Activated CD4-positive, alpha-beta memory T cell treated with anti-CD3 and anti-CD28 coated beads, Interleukin-2, amount 10 ng/mL, durations not matched to agents 7 days and 5 days (primary cell): Measurements from ENCODE around the gene CELF6. TPM values are rescaled to one million over a fixed set of nuclear protein-coding genes. Genes with fewer than 3 reads are reported as not detected.
A peak's percentile ranks its signal among the peaks of the same experiment; 100 is the strongest.

ENCODE experiments used
- CTCF ChIA-PET: fragments of 350-600 bp; sonication (Branson Sonifier 250); formaldehyde crosslinking; loops from one replicate; lab custom pipeline; 2021; ENCODE audit warnings: antibody characterized with exemption, inconsistent platforms; lab: Charles Lee
- POLR2A ChIA-PET: fragments of 350-600 bp; sonication (Branson Sonifier 250); formaldehyde crosslinking; loops from one replicate; lab custom pipeline; 2021; ENCODE audit warnings: antibody characterized with exemption; lab: Charles Lee
- DNase-seq: peaks from one replicate; pipeline ENCODE4 v3.0.0-alpha.2; 2020
- H3K27ac Mint-ChIP-seq: one replicate; pipeline ENCODE4 v1.8.0; 2021; ENCODE audit warnings: mild to moderate bottlenecking, mixed read lengths
- H3K27me3 Mint-ChIP-seq: one replicate; pipeline ENCODE4 v1.8.0; 2021; ENCODE audit warnings: mixed read lengths
- H3K36me3 Mint-ChIP-seq: one replicate; pipeline ENCODE4 v1.8.0; 2021; ENCODE audit warnings: low read depth, mixed read lengths
- H3K4me1 Mint-ChIP-seq: one replicate; pipeline ENCODE4 v1.8.0; 2021; ENCODE audit warnings: mixed read lengths
- H3K4me3 Mint-ChIP-seq: one replicate; pipeline ENCODE4 v1.8.0; 2021; ENCODE audit warnings: mild to moderate bottlenecking, mixed read lengths
- H3K9me3 Mint-ChIP-seq: one replicate; pipeline ENCODE4 v1.8.0; 2021; ENCODE audit warnings: mixed read lengths
- total RNA-seq, 2 experiments: library from RNA; stranded (reverse); gene quantifications; one replicate each; pipeline ENCODE4 v1.2.3, GENCODE V29; 2021

Gene CELF6
- total RNA-seq, 2 experiments from 2014 or later = 0.18 to 0.58 TPM

DNA sequence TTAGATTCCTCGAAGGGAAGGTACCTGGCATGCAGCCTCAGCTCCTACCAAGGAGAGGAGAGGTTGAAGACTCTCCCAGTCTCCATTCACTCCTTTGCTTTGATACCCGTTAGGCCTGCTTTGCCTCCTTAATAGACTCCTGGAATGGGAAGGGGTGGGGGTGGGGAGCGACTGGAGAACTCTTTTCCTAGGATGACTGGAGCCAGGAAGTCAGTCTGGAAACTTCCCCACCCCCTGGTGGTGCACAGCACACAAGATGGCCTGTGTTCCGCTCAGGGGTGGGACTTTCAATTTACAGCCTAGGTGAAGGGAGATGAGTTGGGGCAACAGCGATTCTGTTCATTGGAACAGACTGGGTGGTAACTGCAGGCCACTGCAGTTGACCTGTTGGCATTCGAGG lies 21.4 kb upstream of the CELF6 start:
- Mint-ChIP-seq H3K4me3 (no peak overlapping the region), H3K27ac (no peak overlapping the region), H3K9me3 (no peaks in the 10 kb centered on the region), H3K27me3 (no peaks in the 10 kb centered on the region), H3K36me3 (peaks cover 9% of the 10 kb centered on the region), H3K4me1 (no peaks in the 10 kb centered on the region)
- ChIA-PET POLR2A (no interaction called here), CTCF (interaction anchor here (1.9 kb wide), 1 partner anchor 29 kb away, joined by 8 read pairs; no protein-coding TSS in a partner anchor)
- no peak for DNase-seq

DNA sequence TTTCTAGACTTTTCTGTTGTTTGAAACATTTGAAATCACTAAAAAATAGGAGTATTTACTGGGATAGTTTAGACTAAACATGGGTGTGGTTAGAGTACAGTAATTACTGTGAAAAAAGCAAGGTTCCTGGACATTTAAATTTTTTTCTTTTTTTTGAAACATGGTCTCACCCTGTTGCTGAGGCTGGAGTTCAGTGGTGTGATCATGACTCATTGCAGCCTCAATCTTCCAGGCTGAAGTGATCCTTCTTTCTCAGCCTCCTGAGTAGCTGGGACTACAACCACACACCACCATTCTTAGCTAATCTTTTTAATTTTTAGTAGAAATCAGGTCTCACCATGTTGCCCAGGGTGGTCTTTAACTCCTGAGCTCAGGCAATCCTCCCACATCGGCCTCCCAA lies 20.4 kb upstream of the CELF6 start:
- no peaks in the 10 kb centered on the region for H3K9me3 Mint-ChIP-seq
- H3K36me3 Mint-ChIP-seq = peaks cover 3% of the 10 kb centered on the region
- ChIA-PET POLR2A (no interaction called here), CTCF (interaction anchor here (1.5 to 1.9 kb wide), 2 partner anchors 26 to 28 kb away, joined by 3 to 8 read pairs; no protein-coding TSS in a partner anchor)
- no peak overlapping the region for H3K4me3 Mint-ChIP-seq
- no peaks in the 10 kb centered on the region for H3K27me3 Mint-ChIP-seq
- no peak overlapping the region for H3K27ac Mint-ChIP-seq
- no peaks in the 10 kb centered on the region for H3K4me1 Mint-ChIP-seq
- DNase-seq = no peak

DNA sequence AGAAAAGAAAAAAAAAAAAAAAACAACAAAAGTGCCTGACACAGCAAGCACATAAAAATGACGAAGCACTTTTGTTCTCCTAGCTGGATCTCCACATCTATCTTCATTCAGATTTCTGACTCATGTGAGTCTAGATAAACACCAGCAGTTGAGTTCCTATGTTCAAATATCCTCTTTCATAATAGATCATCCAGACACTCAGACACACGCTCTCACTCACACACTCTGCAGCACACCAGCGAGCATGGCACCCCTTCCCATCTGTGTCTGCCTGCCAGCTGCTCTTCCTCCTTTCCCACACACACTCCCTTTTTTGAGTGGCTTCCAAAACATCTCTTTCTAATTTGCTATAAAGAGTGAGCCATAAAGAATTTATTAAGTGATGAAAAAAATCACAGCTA lies 19.8 kb upstream of the CELF6 start:
- POLR2A ChIA-PET = no interaction called here
- H3K4me1 Mint-ChIP-seq = no peaks in the 10 kb centered on the region
- no peaks in the 10 kb centered on the region for H3K36me3 Mint-ChIP-seq
- no peak overlapping the region for H3K4me3 Mint-ChIP-seq
- H3K27me3 Mint-ChIP-seq = no peaks in the 10 kb centered on the region
- CTCF ChIA-PET = interaction anchor here (1.5 to 1.9 kb wide), 2 partner anchors 26 to 27 kb away, joined by 3 to 8 read pairs; no protein-coding TSS in a partner anchor
- H3K9me3 Mint-ChIP-seq = no peaks in the 10 kb centered on the region
- no peak for DNase-seq
- no peak overlapping the region for H3K27ac Mint-ChIP-seq

DNA sequence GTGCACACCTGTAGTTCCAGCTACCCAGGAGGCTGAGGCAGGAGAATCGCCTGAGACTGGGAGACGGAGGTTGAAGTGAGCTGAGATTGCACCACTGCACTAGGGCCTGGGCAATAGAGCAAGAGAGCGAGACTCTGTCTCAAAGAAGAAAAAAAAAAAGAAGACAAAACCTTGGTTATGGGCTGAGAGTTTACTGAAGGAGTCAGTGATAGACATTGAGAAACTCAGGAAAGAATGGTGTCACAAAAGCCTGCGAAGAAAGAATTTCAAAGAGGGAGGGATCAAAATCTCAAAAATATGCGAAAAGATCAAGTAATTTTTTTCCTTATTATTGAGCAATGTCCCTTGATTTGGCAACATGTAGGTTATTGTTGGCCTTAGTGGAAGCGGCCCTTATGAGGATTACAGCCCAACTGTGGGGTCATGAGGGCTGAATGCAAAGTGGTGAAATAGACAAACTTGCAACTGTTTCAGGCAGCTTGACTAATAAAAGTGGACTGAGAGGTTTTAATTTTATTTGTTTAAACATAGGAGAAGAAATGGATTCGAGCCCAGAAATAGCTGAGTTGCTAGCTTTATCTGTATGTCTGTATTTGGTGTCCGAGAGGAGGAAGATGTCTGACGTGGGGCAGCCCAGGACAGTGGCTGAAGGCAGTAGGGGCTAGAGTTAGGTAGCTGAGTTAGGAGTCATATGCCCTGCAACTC lies 18.8 kb upstream of the CELF6 start:
- CTCF ChIA-PET = interaction anchor here (0.9 to 1.5 kb wide), 3 partner anchors 25 to 112 kb away, joined by 3 to 5 read pairs (median 3); no protein-coding TSS in a partner anchor
- no peak overlapping the region for H3K27ac Mint-ChIP-seq

DNA sequence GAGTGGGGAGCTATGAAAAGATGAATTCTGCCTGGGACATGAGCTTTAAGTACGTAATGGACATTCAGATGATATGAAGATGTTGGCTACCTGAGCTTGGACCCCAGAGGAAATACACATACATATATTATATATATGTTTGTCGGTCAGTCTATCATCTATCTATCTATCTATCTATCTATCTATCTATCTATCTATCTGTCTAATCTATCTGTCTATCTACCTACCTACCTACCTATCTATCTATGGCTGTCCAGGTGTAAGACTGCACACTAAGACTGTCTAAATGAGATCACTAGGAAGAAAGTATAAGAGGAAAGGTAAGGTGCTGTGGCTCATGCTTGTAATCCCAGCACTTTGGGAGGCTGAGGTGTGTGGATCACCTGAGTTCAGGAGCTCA lies 18.2 kb upstream of the CELF6 start:
- no peaks in the 10 kb centered on the region for H3K4me1 Mint-ChIP-seq
- H3K36me3 Mint-ChIP-seq = no peaks in the 10 kb centered on the region
- ChIA-PET CTCF (interaction anchor here (0.9 kb wide), 1 partner anchor 25 kb away, joined by 5 read pairs; no protein-coding TSS in a partner anchor), POLR2A (no interaction called here)
- H3K27ac Mint-ChIP-seq = no peak overlapping the region
- H3K4me3 Mint-ChIP-seq = no peak overlapping the region
- no peaks in the 10 kb centered on the region for H3K27me3 Mint-ChIP-seq
- no peaks in the 10 kb centered on the region for H3K9me3 Mint-ChIP-seq
- DNase-seq = no peak

More for the DNA sequence above, 18.8 kb upstream of the CELF6 start:
- POLR2A ChIA-PET = interaction anchor here (0.7 kb wide), 1 partner anchor 107 kb away, joined by 3 read pairs; no protein-coding TSS in a partner anchor
- no peaks in the 10 kb centered on the region for H3K9me3 Mint-ChIP-seq
- H3K36me3 Mint-ChIP-seq = no peaks in the 10 kb centered on the region
- H3K27me3 Mint-ChIP-seq = no peaks in the 10 kb centered on the region
- no peak overlapping the region for H3K4me3 Mint-ChIP-seq
- H3K4me1 Mint-ChIP-seq = no peaks in the 10 kb centered on the region
- no peak for DNase-seq

DNA sequence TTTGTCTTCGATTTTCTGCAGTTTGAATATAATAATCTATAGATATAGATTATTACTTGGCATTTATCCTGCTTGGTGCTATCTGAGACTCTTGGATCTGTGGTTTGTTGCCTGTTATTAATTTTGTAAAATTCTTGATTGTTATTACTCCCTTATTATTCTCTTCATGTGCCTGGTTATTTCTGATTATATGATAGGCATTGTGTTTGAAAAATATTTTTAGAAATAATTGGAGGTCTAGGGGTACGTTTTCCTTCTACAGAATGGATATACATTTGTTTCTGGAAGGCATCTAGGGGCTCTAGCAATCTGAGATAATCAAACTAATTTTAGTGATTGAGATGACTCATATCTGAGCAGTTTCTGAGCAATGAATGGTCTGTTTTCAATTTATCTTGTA lies 14.9 kb upstream of the CELF6 start:
- H3K4me3 Mint-ChIP-seq = no peak overlapping the region
- no peaks in the 10 kb centered on the region for H3K4me1 Mint-ChIP-seq
- ChIA-PET CTCF (no interaction called here), POLR2A (no interaction called here)
- no peaks in the 10 kb centered on the region for H3K27me3 Mint-ChIP-seq
- no peak for DNase-seq
- H3K36me3 Mint-ChIP-seq = no peaks in the 10 kb centered on the region
- no peak overlapping the region for H3K27ac Mint-ChIP-seq
- no peaks in the 10 kb centered on the region for H3K9me3 Mint-ChIP-seq

DNA sequence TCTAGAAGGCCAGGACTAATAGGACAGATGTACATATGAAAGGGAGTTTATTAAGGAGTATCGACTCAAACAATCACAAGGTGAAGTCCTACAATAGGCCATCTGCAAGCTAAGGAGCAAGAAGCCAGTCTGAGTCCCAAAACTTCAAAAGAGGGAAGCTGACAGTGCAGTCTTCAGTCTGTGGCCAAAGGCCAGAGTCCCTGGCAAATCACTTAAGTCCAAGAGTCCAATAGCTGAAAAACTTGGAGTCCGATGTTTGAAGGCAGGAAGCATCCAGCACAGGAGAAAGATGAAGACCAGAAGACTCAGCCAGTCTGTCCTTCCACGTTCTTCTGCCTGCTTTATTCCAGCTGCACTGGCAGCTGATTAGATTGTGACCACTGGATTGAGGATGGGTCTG lies 11.1 kb upstream of the CELF6 start:
- H3K4me3 Mint-ChIP-seq = no peak overlapping the region
- no peaks in the 10 kb centered on the region for H3K9me3 Mint-ChIP-seq
- no peak for DNase-seq
- H3K27ac Mint-ChIP-seq = no peak overlapping the region
- peaks cover 6% of the 10 kb centered on the region for H3K36me3 Mint-ChIP-seq
- no peaks in the 10 kb centered on the region for H3K27me3 Mint-ChIP-seq
- H3K4me1 Mint-ChIP-seq = no peaks in the 10 kb centered on the region
- POLR2A ChIA-PET = no interaction called here
- CTCF ChIA-PET = interaction anchor here (1.6 kb wide), 1 partner anchor 18 kb away, joined by 7 read pairs; no protein-coding TSS in a partner anchor

DNA sequence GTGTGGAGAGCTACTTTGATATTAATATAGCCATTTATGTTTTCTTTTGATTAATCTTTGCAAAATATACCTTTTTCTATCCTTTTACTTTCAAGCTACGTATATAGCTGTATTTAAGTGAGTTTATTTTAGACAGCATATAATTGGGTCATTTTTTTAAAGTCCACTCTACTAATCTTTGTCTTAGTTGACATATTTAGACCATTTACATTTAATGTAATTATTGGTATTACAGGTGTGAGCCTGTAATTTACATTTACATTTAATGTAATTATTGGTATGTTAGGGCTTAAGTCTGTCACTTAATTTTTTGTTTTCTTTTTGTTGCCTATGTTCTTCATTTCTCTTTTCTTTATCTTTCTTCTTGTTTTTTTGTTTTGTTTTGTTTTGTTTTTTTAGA lies 3.8 kb upstream of the CELF6 start:
- H3K36me3 Mint-ChIP-seq = peaks cover 6% of the 10 kb centered on the region
- CTCF ChIA-PET = interaction anchor here (0.7 to 1.1 kb wide), 2 partner anchors 10 to 275 kb away, joined by 3 to 4 read pairs; no protein-coding TSS in a partner anchor

DNA sequence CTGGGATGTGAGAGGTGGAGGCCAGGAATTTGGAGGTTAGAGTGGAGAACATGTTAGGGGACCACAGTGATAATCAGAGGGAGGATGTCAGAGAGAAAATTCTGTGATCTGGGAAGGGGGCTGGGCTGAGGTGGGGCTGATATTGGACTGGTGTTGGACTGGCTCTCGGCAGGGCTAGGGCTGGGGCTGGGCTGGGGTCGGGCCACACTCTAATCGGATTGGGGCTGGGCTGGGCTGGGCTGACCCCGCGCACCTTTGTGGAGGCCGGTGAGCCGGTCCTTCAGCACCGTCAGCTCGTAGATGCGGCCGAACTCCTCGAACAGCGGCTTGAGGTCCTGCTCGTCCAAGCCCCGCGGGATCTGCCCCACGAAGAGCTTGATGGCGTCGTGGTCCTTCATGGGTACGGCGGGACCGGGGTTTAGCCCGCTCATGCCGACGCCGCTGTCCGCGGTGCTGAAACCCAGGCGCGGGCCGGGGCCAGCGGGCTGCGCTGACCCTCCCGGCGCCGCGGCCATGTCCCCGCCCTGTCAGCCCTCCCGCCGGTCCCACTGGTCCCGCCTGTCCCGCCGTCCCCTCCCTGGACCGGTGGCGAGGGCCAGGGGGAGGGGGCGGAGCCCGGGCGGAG lies 485 bp downstream of the CELF6 start:
- H3K9me3 Mint-ChIP-seq = peaks cover 4% of the 10 kb centered on the region
- H3K27ac Mint-ChIP-seq = no peak overlapping the region
- ChIA-PET CTCF (no interaction called here), POLR2A (interaction anchor here (0.6 to 0.8 kb wide), 3 partner anchors 19 to 56 kb away, joined by 3 read pairs; partner anchors contain the start of gene HEXA)
- no peaks in the 10 kb centered on the region for H3K36me3 Mint-ChIP-seq
- H3K4me3 Mint-ChIP-seq = peak overlapping the region; percentile 65
- H3K27me3 Mint-ChIP-seq = peaks cover 23% of the 10 kb centered on the region
- peak; percentile 54 for DNase-seq
- H3K4me1 Mint-ChIP-seq = peaks cover 24% of the 10 kb centered on the region

More for the DNA sequence above, 3.8 kb upstream of the CELF6 start:
- H3K27me3 Mint-ChIP-seq = peaks cover 14% of the 10 kb centered on the region
- peaks cover 16% of the 10 kb centered on the region for H3K4me1 Mint-ChIP-seq
- H3K9me3 Mint-ChIP-seq = peaks cover 4% of the 10 kb centered on the region
- no peak overlapping the region for H3K27ac Mint-ChIP-seq
- POLR2A ChIA-PET = no interaction called here
- no peak overlapping the region for H3K4me3 Mint-ChIP-seq
- DNase-seq = no peak

DNA sequence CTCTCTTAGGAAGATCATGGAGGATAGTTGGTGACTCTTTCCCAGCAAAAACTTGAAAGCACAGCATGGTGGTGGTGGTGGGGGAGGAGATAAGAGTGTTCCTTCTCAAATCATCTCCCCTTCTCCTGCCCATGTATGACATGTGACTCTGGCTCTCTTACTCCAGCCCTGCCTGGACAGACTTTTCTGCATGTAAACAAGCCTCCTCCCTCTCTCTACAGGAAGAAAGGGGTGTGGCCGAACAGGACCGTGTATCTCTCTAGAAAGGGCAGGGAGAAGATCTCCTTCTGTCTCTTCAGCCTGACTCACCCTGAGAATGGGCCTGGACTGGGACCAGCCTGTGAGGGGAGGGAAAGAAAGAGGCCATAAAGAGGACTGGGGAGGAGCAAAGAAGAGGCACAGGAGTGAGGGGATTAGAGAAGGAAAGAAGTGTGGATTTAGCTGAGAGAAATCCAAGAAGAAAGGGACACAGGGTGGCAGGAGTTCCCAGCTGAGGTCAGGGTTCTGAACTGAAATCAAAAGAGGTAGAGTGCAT lies 1.5 kb downstream of the CELF6 start:
- DNase-seq = no peak
- H3K4me1 Mint-ChIP-seq = peaks cover 24% of the 10 kb centered on the region
- peaks cover 2% of the 10 kb centered on the region for H3K9me3 Mint-ChIP-seq
- ChIA-PET CTCF (no interaction called here), POLR2A (no interaction called here)
- peak overlapping the region; percentile 65 for H3K4me3 Mint-ChIP-seq
- H3K36me3 Mint-ChIP-seq = no peaks in the 10 kb centered on the region
- H3K27ac Mint-ChIP-seq = no peak overlapping the region
- peaks cover 23% of the 10 kb centered on the region for H3K27me3 Mint-ChIP-seq

DNA sequence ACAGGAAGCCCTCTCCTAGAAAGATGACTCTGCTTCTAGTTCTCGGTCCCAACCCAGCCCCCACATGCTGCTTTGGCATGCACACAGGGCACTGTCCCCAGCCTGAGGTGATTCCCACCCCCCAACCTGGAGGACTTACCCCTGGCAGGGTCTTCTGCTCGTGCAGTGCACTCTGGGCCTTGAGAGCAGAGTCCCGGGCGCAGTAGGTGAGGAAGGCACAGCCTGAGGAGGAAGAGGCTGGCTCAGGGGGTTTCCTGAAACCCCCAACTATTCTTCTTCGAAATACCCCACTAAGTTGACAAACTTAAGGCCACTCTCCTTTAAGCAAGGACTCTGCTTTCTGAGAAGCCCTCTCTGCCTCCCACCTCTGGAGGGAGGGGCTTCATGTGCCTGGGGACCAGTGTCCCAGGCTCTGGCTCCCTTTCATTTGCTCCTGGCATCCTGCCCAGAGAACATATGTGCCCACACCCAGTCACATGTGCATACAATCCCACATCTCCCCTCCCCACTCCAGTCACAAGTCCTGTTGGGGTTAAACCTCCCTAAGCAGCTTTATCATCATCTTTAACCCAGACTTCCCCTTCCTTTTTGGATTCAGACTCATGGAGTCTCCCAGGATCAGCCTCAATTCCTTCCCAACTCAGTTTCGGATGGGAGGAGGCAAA lies 4.1 kb downstream of the CELF6 start:
- Mint-ChIP-seq H3K27ac (no peak overlapping the region), H3K9me3 (no peaks in the 10 kb centered on the region), H3K36me3 (no peaks in the 10 kb centered on the region), H3K4me3 (no peak overlapping the region), H3K4me1 (peaks cover 22% of the 10 kb centered on the region), H3K27me3 (peaks cover 21% of the 10 kb centered on the region)
- CTCF ChIA-PET = no interaction called here
- DNase-seq = no peak
- POLR2A ChIA-PET = no interaction called here

DNA sequence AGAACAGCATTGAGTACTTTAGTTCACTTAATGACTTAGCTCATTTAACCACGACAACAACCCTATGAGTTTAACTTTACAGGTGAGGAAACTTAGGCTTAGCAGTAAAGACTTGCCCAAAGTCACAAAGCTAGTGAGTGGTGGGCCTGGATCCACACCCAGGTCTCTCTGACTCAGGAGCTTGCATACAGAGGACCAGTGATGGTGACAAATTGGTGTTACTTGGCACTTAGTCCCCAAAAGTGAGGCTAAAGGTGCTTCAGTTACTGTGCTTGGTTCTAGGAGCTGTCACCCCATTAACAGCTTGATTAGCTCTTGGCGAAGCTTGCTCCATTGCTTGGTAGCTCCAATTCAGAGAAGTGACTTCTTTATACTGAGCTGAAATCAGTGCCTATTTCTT lies 6.1 kb downstream of the CELF6 start:
- DNase-seq = no peak
- CTCF ChIA-PET = interaction anchor here (0.5 to 2.7 kb wide), 10 partner anchors 8 to 361 kb away, joined by 3 to 13 read pairs (median 3); no protein-coding TSS in a partner anchor
- Mint-ChIP-seq H3K4me1 (peaks cover 9% of the 10 kb centered on the region), H3K27ac (no peak overlapping the region), H3K4me3 (no peak overlapping the region), H3K27me3 (peaks cover 10% of the 10 kb centered on the region), H3K36me3 (no peaks in the 10 kb centered on the region), H3K9me3 (no peaks in the 10 kb centered on the region)
- POLR2A ChIA-PET = interaction anchor here (0.8 to 2.1 kb wide), 3 partner anchors 35 to 159 kb away, joined by 3 to 14 read pairs (median 4); partner anchors contain the start of genes ARIH1 and HEXA
